Panc1 (cell line): Measurements from ENCODE around the gene MR1. TPM values are rescaled to one million over a fixed set of nuclear protein-coding genes. Genes with fewer than 3 reads are reported as not detected.

Source experiments
- ATAC-seq: fragments of 200-7000 bp; cut with Tn5 transposase; 2 replicates; pipeline ENCODE4 v1.9.1; 2020; ENCODE audit warnings: mild to moderate bottlenecking, moderate library complexity
- BruUV-seq: library from RNA; stranded (reverse); fragments of 400-500 nt; replicated peaks from 2 replicates; lab custom pipeline; 2021; lab: Mats Ljungman, UMichigan
- CTCF ChIA-PET: fragments of 300-600 bp; sonication (Branson Sonifier 250); formaldehyde crosslinking; loops from one replicate; lab custom pipeline; 2022; ENCODE audit warnings: antibody characterized with exemption; lab: Charles Lee
- POLR2A ChIA-PET: fragments of 300-600 bp; sonication (Branson Sonifier 250); formaldehyde crosslinking; loops from one replicate; lab custom pipeline; 2022; ENCODE audit warnings: antibody characterized with exemption; lab: Charles Lee
- DNase-seq: peaks from one replicate; pipeline ENCODE4 v3.0.0-alpha.2; 2010; ENCODE audit warnings: low read depth, low spot score
- H3K27ac ChIP-seq: 2 replicates; pipeline ENCODE4 v1.5.1; 2011; ENCODE audit warnings: mild to moderate bottlenecking, low read length, inconsistent platforms
- H3K27me3 ChIP-seq: fragments of 200-500 bp; sonication (Bioruptor generic); 2 replicates; pipeline ENCODE4 v1.6.0; 2014; ENCODE audit warnings: low read length, inconsistent platforms; ENCODE audit not compliant: control insufficient read depth, insufficient read depth
- H3K36me3 ChIP-seq: fragments of 200-500 bp; sonication (Bioruptor generic); 2 replicates; pipeline ENCODE4 v1.5.1; 2014; ENCODE audit warnings: inconsistent platforms, mild to moderate bottlenecking, low read length, moderate library complexity; ENCODE audit not compliant: control insufficient read depth, insufficient read depth
- H3K4me1 ChIP-seq: 2 replicates; pipeline ENCODE4 v1.5.1; 2011; ENCODE audit warnings: inconsistent platforms, mild to moderate bottlenecking, low read length, moderate library complexity; ENCODE audit not compliant: control insufficient read depth, insufficient read depth
- H3K4me3 ChIP-seq, 2 experiments: 2 replicates each; pipeline ENCODE4 v1.5.1; 2011 to 2012; ENCODE audit warnings: low read depth in 2 of 2, low read length in 2 of 2, mild to moderate bottlenecking in 2 of 2, inconsistent platforms in 1 of 2, moderate library complexity in 1 of 2
- H3K9me3 ChIP-seq: fragments of 200-500 bp; sonication (Bioruptor generic); 2 replicates; pipeline ENCODE4 v1.5.1; 2014; ENCODE audit warnings: low read depth, mild to moderate bottlenecking, inconsistent platforms, low read length, moderate library complexity; ENCODE audit not compliant: control insufficient read depth, insufficient read depth
- CTCF ChIP-seq: fragments of 450-650 bp; IDR thresholded peaks from 2 replicates; pipeline ENCODE4 v1.5.1; 2017; ENCODE audit warnings: mild to moderate bottlenecking
- POLR2AphosphoS5 ChIP-seq: IDR thresholded peaks from 2 replicates; pipeline ENCODE4 v1.6.1; 2012; ENCODE audit warnings: mild to moderate bottlenecking, low read depth, low read length, moderate library complexity
- REST ChIP-seq, 2 experiments: IDR thresholded peaks; 2 replicates each; pipeline ENCODE4 v1.6.1; 2011 to 2012; ENCODE audit warnings: low read depth in 2 of 2, control low read depth in 1 of 2, low read length in 1 of 2, mild to moderate bottlenecking in 1 of 2, moderate library complexity in 1 of 2; ENCODE audit not compliant: insufficient read depth in 1 of 2
- SIN3A ChIP-seq: IDR thresholded peaks from 2 replicates; pipeline ENCODE4 v1.6.1; 2012; ENCODE audit warnings: low read depth, mild to moderate bottlenecking, low read length, moderate library complexity, borderline replicate concordance; ENCODE audit not compliant: insufficient read depth
- TCF7L2 ChIP-seq: IDR thresholded peaks from 2 replicates; pipeline ENCODE4 v1.6.1; 2011; ENCODE audit warnings: mild to moderate bottlenecking, low read depth, low read length, inconsistent platforms
- in situ Hi-C: cut with HindIII; loops from 2 replicates; pipeline ENCODE4 v1.10.0; 2016; ENCODE audit warnings: low sequenced_read_pairs, low pct_unique_long_range_greater_than_20kb
- intact Hi-C: fragments of 100-400 bp; cut with micrococcal nuclease; formaldehyde crosslinking; loops from one replicate; pipeline ENCODE4 v1.10.0; 2022; ENCODE audit not compliant: unreplicated experiment
- total RNA-seq: library from RNA; stranded (reverse); gene quantifications from one replicate; pipeline ENCODE4 v1.2.1, GENCODE V29; 2021; ENCODE audit not compliant: unreplicated experiment

Gene MR1
- total RNA-seq, 1 experiment from 2014 or later, result 3.9 TPM

GRCh38 chr1:181089017-181089675, 55.4 kb downstream of the MR1 start:
- peak overlapping the region; percentile 91 for H3K27ac ChIP-seq
- H3K36me3 ChIP-seq, result peaks cover 15% of the 10 kb centered on the region
- BruUV-seq, result TSS peak; percentile 89
- POLR2A ChIA-PET, result interaction anchor here (0.6 to 1.0 kb wide), 6 partner anchors 19 to 653 kb away, joined by 3 to 8 read pairs (median 4); no protein-coding TSS in a partner anchor
- CTCF ChIA-PET, result no interaction called here
- in situ Hi-C loops (no loop called here), intact Hi-C loops (no loop called here)
- peaks cover 41% of the 10 kb centered on the region for H3K4me1 ChIP-seq
- no peak for DNase-seq
- H3K27me3 ChIP-seq, result no peaks in the 10 kb centered on the region
- H3K9me3 ChIP-seq, result no peaks in the 10 kb centered on the region
- H3K4me3 ChIP-seq, result peak overlapping the region; percentile 80 to 94
- TF ChIP-seq REST (IDR thresholded peaks at IDR 0.05; ENCODE audit: insufficient read depth in 1 of 2, low read depth in 2 of 2, low read length in 1 of 2) (no peak), POLR2AphosphoS5 (no peak), SIN3A (no peak), TCF7L2 (no peak), CTCF (no peak)
- ATAC-seq, result peak; percentile 3

GRCh38 chr1:181089676-181090544, 56.1 kb downstream of the MR1 start:
- H3K4me3 ChIP-seq, result peak overlapping the region; percentile 80 to 94
- peaks cover 15% of the 10 kb centered on the region for H3K36me3 ChIP-seq
- ChIA-PET CTCF (interaction anchor here (1.1 kb wide), 1 partner anchor 52 kb away, joined by 4 read pairs; no protein-coding TSS in a partner anchor), POLR2A (interaction anchor here (0.7 kb wide), 1 partner anchor 73 kb away, joined by 3 read pairs; no protein-coding TSS in a partner anchor)
- no peaks in the 10 kb centered on the region for H3K9me3 ChIP-seq
- ATAC-seq (peak; percentile 17), DNase-seq (no peak)
- H3K27ac ChIP-seq, result peak overlapping the region; percentile 91
- BruUV-seq, result no TSS peak
- no peak for TF ChIP-seq CTCF
- no peak for TF ChIP-seq TCF7L2
- TF ChIP-seq SIN3A, result 0 out of 2 replicates have a peak, but pooled peaks have one; percentile 40
- TF ChIP-seq POLR2AphosphoS5, result 0 out of 2 replicates have a peak, but pooled peaks have one; percentile 21
- no peak for TF ChIP-seq REST (IDR thresholded peaks at IDR 0.05; ENCODE audit: insufficient read depth in 1 of 2, low read depth in 2 of 2, low read length in 1 of 2)
- H3K27me3 ChIP-seq, result no peaks in the 10 kb centered on the region
- intact Hi-C loops (no loop called here), in situ Hi-C loops (no loop called here)
- H3K4me1 ChIP-seq, result peaks cover 45% of the 10 kb centered on the region
